Effector memory CD4-positive, alpha-beta T cell (primary cell): Measurements from ENCODE around the gene SNAP23.
"Not testable (repeated sequence)": the region's sequence is repeated elsewhere in the genome, so short reads cannot be mapped to it uniquely, and the experiment has no call there.

Source experiments
- DNase-seq, 3 donors: peaks; one replicate each; pipeline ENCODE4 v3.0.0-alpha.2; 2020
- H3K27ac ChIP-seq: 2 replicates; pipeline ENCODE4 v1.7.0; 2013; ENCODE audit warnings: mild to moderate bottlenecking, low read length, moderate library complexity; ENCODE audit not compliant: insufficient read depth, poor library complexity, severe bottlenecking
- H3K27me3 ChIP-seq: replicated peaks from 2 replicates; pipeline ENCODE4 v1.7.0; 2013; ENCODE audit warnings: mild to moderate bottlenecking, low read length; ENCODE audit not compliant: insufficient read depth, control insufficient read depth, poor library complexity, severe bottlenecking
- H3K36me3 ChIP-seq: 2 replicates; pipeline ENCODE4 v1.7.0; 2013; ENCODE audit warnings: mild to moderate bottlenecking, low read length, moderate library complexity; ENCODE audit not compliant: control insufficient read depth, insufficient read depth
- H3K4me1 ChIP-seq: 2 replicates; pipeline ENCODE4 v1.7.0; 2013; ENCODE audit warnings: low read length, mild to moderate bottlenecking; ENCODE audit not compliant: control insufficient read depth, insufficient read depth, poor library complexity, severe bottlenecking
- H3K4me3 ChIP-seq: 2 replicates; pipeline ENCODE4 v1.7.0; 2013; ENCODE audit warnings: low read length, low read depth, mild to moderate bottlenecking; ENCODE audit not compliant: insufficient read depth, poor library complexity, severe bottlenecking
- H3K9me3 ChIP-seq: 2 replicates; pipeline ENCODE4 v1.7.0; 2013; ENCODE audit warnings: mild to moderate bottlenecking, low read length, moderate library complexity; ENCODE audit not compliant: control insufficient read depth

Gene SNAP23

GRCh38 chr15:42549741-42550392 is 54.4 kb downstream of the SNAP23 start:
- peaks cover 3% of the 10 kb centered on the region for H3K36me3 ChIP-seq
- peak overlapping the region; percentile 94 for H3K4me3 ChIP-seq
- H3K9me3 ChIP-seq: no peaks in the 10 kb centered on the region
- no peak overlapping the region for H3K27ac ChIP-seq
- peaks cover 11% of the 10 kb centered on the region for H3K4me1 ChIP-seq
- DNase-seq: no peak
- H3K27me3 ChIP-seq: no peaks in the 10 kb centered on the region

GRCh38 chr15:42553554-42553953 is 58.1 kb downstream of the SNAP23 start:
- H3K4me3 ChIP-seq: no peak overlapping the region
- DNase-seq: no peak
- H3K36me3 ChIP-seq: no peaks in the 10 kb centered on the region
- peaks cover 4% of the 10 kb centered on the region for H3K4me1 ChIP-seq
- no peaks in the 10 kb centered on the region for H3K27me3 ChIP-seq
- H3K9me3 ChIP-seq: no peaks in the 10 kb centered on the region
- no peak overlapping the region for H3K27ac ChIP-seq

- DNase-seq, H3K27ac ChIP-seq, H3K4me1 ChIP-seq, H3K9me3 ChIP-seq, H3K27me3 ChIP-seq, H3K4me3 ChIP-seq: not testable (repeated sequence)
- H3K36me3 ChIP-seq: peaks cover 19% of the 10 kb centered on the region
Observed at GRCh38 chr15:42556550-42557207, 61.2 kb downstream of the SNAP23 start.

GRCh38 chr15:42558739-42559138 is 63.3 kb downstream of the SNAP23 start:
- Histone ChIP-seq H3K27me3 (no peaks in the 10 kb centered on the region), H3K36me3 (peaks cover 27% of the 10 kb centered on the region), H3K4me1 (no peaks in the 10 kb centered on the region), H3K4me3 (no peak overlapping the region), H3K9me3 (no peaks in the 10 kb centered on the region), H3K27ac (no peak overlapping the region)
- DNase-seq: no peak

GRCh38 chr15:42575188-42576039 is 80.0 kb downstream of the SNAP23 start, which contains the start of gene STARD9:
Gene STARD9, plus strand, starts transcription at chr15:42575606. Its CDS starts 110 bp downstream, at chr15:42575716.
- DNase-seq: peak; percentile 84 to 90 (median 89)
- no peaks in the 10 kb centered on the region for H3K27me3 ChIP-seq
- peaks cover 7% of the 10 kb centered on the region for H3K4me1 ChIP-seq
- peak within 1 kb of the TSS; percentile 49 for H3K27ac ChIP-seq
- H3K9me3 ChIP-seq: no peaks in the 10 kb centered on the region
- peak within 1 kb of the TSS; percentile 83 for H3K4me3 ChIP-seq
- no peaks in the 10 kb centered on the region for H3K36me3 ChIP-seq

GRCh38 chr15:42576040-42576594 is 80.7 kb downstream of the SNAP23 start:
- no peak for DNase-seq
- no peaks in the 10 kb centered on the region for H3K27me3 ChIP-seq
- H3K27ac ChIP-seq: no peak overlapping the region
- H3K4me1 ChIP-seq: peaks cover 13% of the 10 kb centered on the region
- no peaks in the 10 kb centered on the region for H3K36me3 ChIP-seq
- no peaks in the 10 kb centered on the region for H3K9me3 ChIP-seq
- H3K4me3 ChIP-seq: peak overlapping the region; percentile 83

GRCh38 chr15:42576776-42577175 is 81.3 kb downstream of the SNAP23 start:
- H3K36me3 ChIP-seq: no peaks in the 10 kb centered on the region
- peaks cover 18% of the 10 kb centered on the region for H3K4me1 ChIP-seq
- no peak for DNase-seq
- H3K4me3 ChIP-seq: no peak overlapping the region
- H3K27me3 ChIP-seq: no peaks in the 10 kb centered on the region
- no peak overlapping the region for H3K27ac ChIP-seq
- no peaks in the 10 kb centered on the region for H3K9me3 ChIP-seq

GRCh38 chr15:42577514-42578031 is 82.1 kb downstream of the SNAP23 start:
- no peak overlapping the region for H3K4me3 ChIP-seq
- H3K36me3 ChIP-seq: no peaks in the 10 kb centered on the region
- no peaks in the 10 kb centered on the region for H3K9me3 ChIP-seq
- no peak for DNase-seq
- H3K27ac ChIP-seq: no peak overlapping the region
- no peaks in the 10 kb centered on the region for H3K27me3 ChIP-seq
- H3K4me1 ChIP-seq: peaks cover 19% of the 10 kb centered on the region

GRCh38 chr15:42578984-42579537 is 83.6 kb downstream of the SNAP23 start:
- Histone ChIP-seq H3K4me1 (peaks cover 19% of the 10 kb centered on the region), H3K27me3 (no peaks in the 10 kb centered on the region)

More at GRCh38 chr15:42578984-42579537, 83.6 kb downstream of the SNAP23 start:
- no peak for DNase-seq
- Histone ChIP-seq H3K4me3 (no peak overlapping the region), H3K9me3 (no peaks in the 10 kb centered on the region), H3K36me3 (no peaks in the 10 kb centered on the region), H3K27ac (no peak overlapping the region)
